Measurements from ENCODE around the gene SMIM21. TPM values are rescaled to one million over a fixed set of nuclear protein-coding genes. Genes with fewer than 3 reads are reported as not detected.
A peak's percentile ranks its signal among the peaks of the same experiment; 100 is the strongest.

Gene SMIM21
- total RNA-seq, 1 donor from 2014 or later: not detected

GRCh38 chr18:75390854-75391253 lies 36.6 kb downstream of the SMIM21 start:
- Mint-ChIP-seq H3K36me3 (no peaks in the 10 kb centered on the region), H3K27ac (no peak overlapping the region), H3K4me3 (no peak overlapping the region), H3K9me3 (no peaks in the 10 kb centered on the region), H3K4me1 (ENCODE audit: unreplicated experiment) (peaks cover 39% of the 10 kb centered on the region), H3K27me3 (peaks cover 9% of the 10 kb centered on the region)
- no peak for TF ChIP-seq CTCF (conservative IDR thresholded peaks at IDR 0.05)
- no peak for DNase-seq (ENCODE audit: extremely low spot score, unreplicated experiment)

GRCh38 chr18:75384144-75384543 lies 43.4 kb downstream of the SMIM21 start:
- no peak for TF ChIP-seq CTCF (conservative IDR thresholded peaks at IDR 0.05)

GRCh38 chr18:75378376-75379315 lies 48.9 kb downstream of the SMIM21 start:
- H3K27me3 Mint-ChIP-seq: peaks cover 9% of the 10 kb centered on the region
- H3K36me3 Mint-ChIP-seq: no peaks in the 10 kb centered on the region
- peaks cover 31% of the 10 kb centered on the region for H3K4me1 Mint-ChIP-seq (ENCODE audit: unreplicated experiment)
- no peak overlapping the region for H3K27ac Mint-ChIP-seq
- no peak for TF ChIP-seq CTCF (conservative IDR thresholded peaks at IDR 0.05)
- peak overlapping the region; percentile 16 for H3K4me3 Mint-ChIP-seq
- DNase-seq (ENCODE audit: extremely low spot score, unreplicated experiment): no peak
- H3K9me3 Mint-ChIP-seq: peaks cover 16% of the 10 kb centered on the region

More at GRCh38 chr18:75384144-75384543, 43.4 kb downstream of the SMIM21 start:
- no peak overlapping the region for H3K27ac Mint-ChIP-seq
- H3K4me3 Mint-ChIP-seq: no peak overlapping the region
- H3K36me3 Mint-ChIP-seq: no peaks in the 10 kb centered on the region
- H3K27me3 Mint-ChIP-seq: peaks cover 11% of the 10 kb centered on the region
- H3K9me3 Mint-ChIP-seq: peaks cover 16% of the 10 kb centered on the region
- H3K4me1 Mint-ChIP-seq (ENCODE audit: unreplicated experiment): peaks cover 13% of the 10 kb centered on the region
- no peak for DNase-seq (ENCODE audit: extremely low spot score, unreplicated experiment)

GRCh38 chr18:75377926-75378325 lies 49.6 kb downstream of the SMIM21 start:
- Mint-ChIP-seq H3K4me3 (peak overlapping the region; percentile 30), H3K27ac (no peak overlapping the region), H3K27me3 (peaks cover 6% of the 10 kb centered on the region), H3K36me3 (peaks cover 2% of the 10 kb centered on the region), H3K4me1 (ENCODE audit: unreplicated experiment) (peaks cover 28% of the 10 kb centered on the region), H3K9me3 (peaks cover 16% of the 10 kb centered on the region)
- TF ChIP-seq CTCF (conservative IDR thresholded peaks at IDR 0.05): no peak
- DNase-seq (ENCODE audit: extremely low spot score, unreplicated experiment): no peak

GRCh38 chr18:75377258-75377657 lies 50.2 kb downstream of the SMIM21 start:
- TF ChIP-seq CTCF (conservative IDR thresholded peaks at IDR 0.05): no peak
- H3K4me3 Mint-ChIP-seq: no peak overlapping the region
- no peak overlapping the region for H3K27ac Mint-ChIP-seq
- no peak for DNase-seq (ENCODE audit: extremely low spot score, unreplicated experiment)
- peaks cover 4% of the 10 kb centered on the region for H3K36me3 Mint-ChIP-seq
- H3K9me3 Mint-ChIP-seq: peaks cover 19% of the 10 kb centered on the region
- peaks cover 28% of the 10 kb centered on the region for H3K4me1 Mint-ChIP-seq (ENCODE audit: unreplicated experiment)
- peaks cover 5% of the 10 kb centered on the region for H3K27me3 Mint-ChIP-seq
